Middle frontal gyrus (tissue), 1 donor: ENCODE data around the gene ENAM.
"Not testable (repeated sequence)": the region's sequence is repeated elsewhere in the genome, so short reads cannot be mapped to it uniquely, and the experiment has no call there.

Experiments used
- DNase-seq: peaks from one replicate; pipeline ENCODE4 v3.0.0-alpha.2; 2015; ENCODE audit warnings: low spot score; ENCODE audit errors: extremely low spot score

Gene ENAM

GRCh38 chr4:70678383-70678999 is 49.9 kb downstream of the ENAM start:
- no peak for DNase-seq

DNA sequence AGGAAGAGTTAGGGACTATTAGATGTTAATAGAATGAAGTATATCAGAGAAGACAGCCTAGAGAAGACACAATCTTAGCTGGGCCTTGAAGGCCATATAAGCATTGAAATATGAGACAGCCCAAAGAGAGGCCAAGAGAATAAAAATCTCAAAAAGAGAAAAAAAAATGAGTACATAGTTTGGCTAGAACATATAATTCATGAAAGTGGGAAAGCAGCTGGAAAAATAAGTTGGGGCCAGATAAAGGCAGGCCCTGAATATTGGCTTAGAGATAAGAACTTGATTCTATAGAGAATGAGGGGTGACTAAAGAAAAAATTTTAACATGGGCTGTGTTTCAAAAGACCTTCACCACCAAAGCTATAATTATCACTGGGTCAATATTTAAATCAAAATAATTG is 52.4 kb downstream of the ENAM start:
- DNase-seq, result no peak

GRCh38 chr4:70681704-70682103 is 53.2 kb downstream of the ENAM start:
- DNase-seq, result no peak

GRCh38 chr4:70682142-70682541 is 53.6 kb downstream of the ENAM start:
- DNase-seq, result not testable (repeated sequence)

DNA sequence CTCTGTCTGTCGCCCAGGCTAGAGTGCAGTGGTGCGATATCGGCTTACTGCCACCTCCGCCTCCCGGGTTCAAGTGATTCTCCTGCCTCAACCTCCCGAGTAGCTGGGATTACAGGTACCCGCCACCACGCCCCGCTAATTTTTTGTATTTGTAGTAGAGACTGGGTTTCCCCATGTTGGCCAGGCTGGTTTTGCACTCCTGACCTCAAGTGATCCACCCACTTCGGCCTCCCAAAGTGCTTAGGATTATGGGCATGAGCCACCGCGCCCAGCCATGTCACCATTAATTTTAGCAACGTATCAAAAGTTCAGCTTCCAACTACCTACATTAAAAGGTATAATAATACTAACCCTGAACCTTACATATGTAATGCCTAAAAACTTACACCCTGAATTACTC is 58.8 kb downstream of the ENAM start:
- no peak for DNase-seq

GRCh38 chr4:70687821-70688794 is 59.6 kb downstream of the ENAM start, which contains the start of gene UTP3:
Gene UTP3, plus strand, starts transcription at chr4:70688532. Its CDS starts 146 bp downstream, at chr4:70688678.
- DNase-seq, result peak; percentile 97

DNA sequence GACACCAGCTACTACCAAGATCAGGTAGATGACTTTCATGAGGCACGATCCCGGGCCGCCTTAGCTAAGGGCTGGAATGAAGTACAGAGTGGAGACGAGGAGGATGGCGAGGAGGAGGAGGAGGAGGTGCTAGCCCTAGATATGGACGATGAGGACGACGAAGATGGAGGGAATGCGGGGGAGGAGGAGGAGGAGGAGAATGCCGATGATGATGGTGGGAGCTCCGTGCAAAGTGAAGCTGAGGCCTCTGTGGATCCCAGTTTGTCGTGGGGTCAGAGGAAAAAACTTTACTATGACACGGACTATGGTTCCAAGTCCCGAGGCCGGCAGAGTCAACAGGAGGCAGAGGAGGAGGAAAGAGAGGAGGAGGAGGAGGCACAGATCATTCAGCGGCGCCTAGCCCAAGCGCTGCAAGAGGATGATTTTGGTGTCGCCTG is 60.3 kb downstream of the ENAM start:
- no peak for DNase-seq

GRCh38 chr4:70691661-70692060 is 63.1 kb downstream of the ENAM start:
- no peak for DNase-seq

GRCh38 chr4:70694633-70695032 is 66.1 kb downstream of the ENAM start:
- DNase-seq, result not testable (repeated sequence)
